ENCODE results near the gene KRTAP10-8.

The KRTAP10-8 gene

DNA sequence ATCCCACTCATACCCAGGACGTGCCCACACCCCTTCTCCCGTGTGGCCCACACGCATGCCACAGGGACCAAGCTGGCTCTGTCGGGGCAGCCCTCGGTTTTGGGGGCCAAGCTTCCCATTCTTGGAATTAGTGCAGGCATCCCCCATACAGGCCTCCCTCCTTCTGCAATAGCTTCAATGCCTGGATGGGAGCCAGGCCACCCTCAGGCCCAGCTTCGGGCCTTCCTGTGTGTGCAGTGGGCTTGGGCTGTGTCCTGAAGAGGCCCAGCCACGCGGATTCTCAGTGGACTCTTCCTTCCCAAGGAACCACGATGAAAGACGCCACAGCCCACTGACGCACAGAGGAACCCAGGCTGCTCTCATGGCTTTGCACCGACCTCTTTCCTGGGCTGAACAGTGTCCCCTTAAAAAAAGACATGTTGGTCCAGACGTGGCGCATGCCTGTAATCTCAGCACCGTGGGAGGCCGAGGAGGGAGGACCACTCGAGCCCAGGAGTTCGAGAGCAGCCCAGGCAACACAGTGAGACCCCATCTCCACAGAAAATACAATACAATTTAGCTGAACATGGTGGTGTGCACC lies 37.7 kb downstream of the KRTAP10-8 start:
- H3K4me1 ChIP-seq = no peaks in the 10 kb centered on the region
- no peak overlapping the region for H3K4me3 ChIP-seq
- peaks cover 0 to 30% of the 10 kb centered on the region in 2 donors for H3K27me3 ChIP-seq
- H3K36me3 ChIP-seq = no peaks in the 10 kb centered on the region
- TF ChIP-seq, protein P1, sequence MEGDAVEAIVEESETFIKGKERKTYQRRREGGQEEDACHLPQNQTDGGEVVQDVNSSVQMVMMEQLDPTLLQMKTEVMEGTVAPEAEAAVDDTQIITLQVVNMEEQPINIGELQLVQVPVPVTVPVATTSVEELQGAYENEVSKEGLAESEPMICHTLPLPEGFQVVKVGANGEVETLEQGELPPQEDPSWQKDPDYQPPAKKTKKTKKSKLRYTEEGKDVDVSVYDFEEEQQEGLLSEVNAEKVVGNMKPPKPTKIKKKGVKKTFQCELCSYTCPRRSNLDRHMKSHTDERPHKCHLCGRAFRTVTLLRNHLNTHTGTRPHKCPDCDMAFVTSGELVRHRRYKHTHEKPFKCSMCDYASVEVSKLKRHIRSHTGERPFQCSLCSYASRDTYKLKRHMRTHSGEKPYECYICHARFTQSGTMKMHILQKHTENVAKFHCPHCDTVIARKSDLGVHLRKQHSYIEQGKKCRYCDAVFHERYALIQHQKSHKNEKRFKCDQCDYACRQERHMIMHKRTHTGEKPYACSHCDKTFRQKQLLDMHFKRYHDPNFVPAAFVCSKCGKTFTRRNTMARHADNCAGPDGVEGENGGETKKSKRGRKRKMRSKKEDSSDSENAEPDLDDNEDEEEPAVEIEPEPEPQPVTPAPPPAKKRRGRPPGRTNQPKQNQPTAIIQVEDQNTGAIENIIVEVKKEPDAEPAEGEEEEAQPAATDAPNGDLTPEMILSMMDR (IDR thresholded peaks at IDR 0.05) = no peak
- H3K27ac ChIP-seq = no peak overlapping the region
- peaks cover 0 to 8% (median 6%) of the 10 kb centered on the region in 3 donors for H3K9me3 ChIP-seq
- DNase-seq = no peak
- intact Hi-C loops (cut with DNase I; ENCODE audit: low total_unique reads) = no loop called here

- TF ChIP-seq, protein P1 (IDR thresholded peaks at IDR 0.05) = no peak
- H3K27ac ChIP-seq = no peak overlapping the region
- peaks cover 0 to 30% of the 10 kb centered on the region in 2 donors for H3K27me3 ChIP-seq
- no peaks in the 10 kb centered on the region for H3K4me1 ChIP-seq
- peaks cover 0 to 4% (median 1%) of the 10 kb centered on the region in 3 donors for H3K9me3 ChIP-seq
- no peak for DNase-seq
- no peaks in the 10 kb centered on the region for H3K36me3 ChIP-seq
- H3K4me3 ChIP-seq = no peak overlapping the region
- intact Hi-C loops (cut with DNase I; ENCODE audit: low total_unique reads) = no loop called here
These were observed 38.5 kb downstream of the KRTAP10-8 start for GRCh38 chr21:44650265-44650972.

GRCh38 chr21:44650973-44651675 lies 39.2 kb downstream of the KRTAP10-8 start:
- H3K36me3 ChIP-seq = no peaks in the 10 kb centered on the region
- H3K27ac ChIP-seq = no peak overlapping the region
- TF ChIP-seq, protein P1 (IDR thresholded peaks at IDR 0.05) = no peak
- intact Hi-C loops (cut with DNase I; ENCODE audit: low total_unique reads) = no loop called here
- no peaks in the 10 kb centered on the region for H3K9me3 ChIP-seq
- DNase-seq = no peak
- no peak overlapping the region for H3K4me3 ChIP-seq
- peaks cover 0 to 30% of the 10 kb centered on the region in 2 donors for H3K27me3 ChIP-seq
- no peaks in the 10 kb centered on the region for H3K4me1 ChIP-seq

GRCh38 chr21:44653123-44653522 lies 41.2 kb downstream of the KRTAP10-8 start:
- H3K9me3 ChIP-seq = peaks cover 0 to 6% (median 0%) of the 10 kb centered on the region in 3 donors
- H3K4me1 ChIP-seq = no peaks in the 10 kb centered on the region
- H3K4me3 ChIP-seq = no peak overlapping the region
- H3K36me3 ChIP-seq = no peaks in the 10 kb centered on the region
- intact Hi-C loops (cut with DNase I; ENCODE audit: low total_unique reads) = no loop called here
- TF ChIP-seq, protein P1 (IDR thresholded peaks at IDR 0.05) = no peak
- DNase-seq = no peak
- peaks cover 0 to 22% of the 10 kb centered on the region in 2 donors for H3K27me3 ChIP-seq
- H3K27ac ChIP-seq = no peak overlapping the region

GRCh38 chr21:44653656-44654575 lies 42.0 kb downstream of the KRTAP10-8 start:
- Histone ChIP-seq H3K4me1 (no peaks in the 10 kb centered on the region), H3K27me3 (peaks cover 0 to 22% of the 10 kb centered on the region in 2 donors), H3K36me3 (no peaks in the 10 kb centered on the region), H3K9me3 (peaks cover 0 to 6% (median 0%) of the 10 kb centered on the region in 3 donors), H3K27ac (no peak overlapping the region), H3K4me3 (no peak overlapping the region)
- intact Hi-C loops (cut with DNase I; ENCODE audit: low total_unique reads) = no loop called here
- no peak for DNase-seq
- TF ChIP-seq, protein P1 (IDR thresholded peaks at IDR 0.05) = no peak
